K562 treated with DMSO at 1 percent for 24 hours (cell line): ENCODE data around the gene AK9. TPM values are rescaled to one million over a fixed set of nuclear protein-coding genes. Genes with fewer than 3 reads are reported as not detected.

Experiments used
- total RNA-seq: library from RNA; unstranded; fragments of 300-600 nt; gene quantifications from 2 replicates; pipeline ENCODE4 v1.2.3, GENCODE V29; 2022; ENCODE audit warnings: low read depth; ENCODE audit not compliant: insufficient read depth

The AK9 gene
- 1.4 and 5.0 TPM in 2 replicates for total RNA-seq

GRCh38 chr6:109690737-109691621, at the start of gene AK9, which contains the start of gene FIG4:
Gene AK9, minus strand, starts transcription at chr6:109691202. Its CDS starts 15,457 bp downstream, at chr6:109675745.
Gene FIG4, plus strand, starts transcription at chr6:109691296. Its CDS starts 140 bp downstream, at chr6:109691436.

DNA sequence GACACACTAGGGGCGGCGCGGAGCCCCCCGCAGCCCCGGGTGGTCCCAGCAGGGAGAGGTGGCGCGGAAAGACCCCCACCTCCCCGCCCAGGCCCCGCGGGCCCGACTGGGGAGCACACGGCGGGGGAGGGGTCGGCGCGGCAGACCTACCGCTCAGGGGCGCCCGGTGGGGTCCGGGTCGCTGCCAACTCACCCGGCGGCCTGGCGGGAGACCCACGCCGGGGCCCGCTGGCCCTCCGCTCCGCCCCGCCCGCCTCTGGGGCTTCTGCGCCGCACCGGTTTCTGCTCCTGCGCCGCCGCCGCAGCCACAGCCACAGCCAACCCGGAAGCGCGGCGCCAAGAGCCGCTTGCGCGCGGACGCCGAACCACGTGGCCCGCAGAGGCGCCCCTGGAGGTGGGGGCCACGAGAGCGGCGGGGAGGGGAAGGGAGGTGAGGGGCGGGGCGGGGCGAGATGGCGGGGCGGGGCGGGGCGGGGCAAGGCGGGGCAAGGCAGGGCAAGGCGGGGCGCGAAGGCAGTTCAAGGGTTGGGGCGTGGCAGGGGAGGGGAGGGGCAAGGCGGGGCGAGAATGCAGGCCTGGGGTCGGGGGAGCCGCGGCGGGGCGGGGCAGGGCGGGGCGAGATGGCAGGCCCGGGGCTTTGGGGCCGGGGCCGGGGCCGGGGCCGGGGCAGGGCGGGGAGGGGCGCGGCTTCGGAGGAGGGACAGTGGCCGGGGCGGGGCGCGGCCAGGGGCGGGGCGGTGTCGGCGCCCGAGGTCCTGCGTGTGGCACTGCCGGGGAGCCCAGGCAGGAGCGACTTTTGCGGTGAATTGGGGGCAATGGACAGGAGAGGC, 207.9 kb downstream of the AK9 start, which contains the start of gene ZBTB24:
Gene ZBTB24 (minus strand): TSS at position 315 of the 830 bp plus-strand sequence. CDS start 1,193 bp downstream, outside the sequence.

DNA sequence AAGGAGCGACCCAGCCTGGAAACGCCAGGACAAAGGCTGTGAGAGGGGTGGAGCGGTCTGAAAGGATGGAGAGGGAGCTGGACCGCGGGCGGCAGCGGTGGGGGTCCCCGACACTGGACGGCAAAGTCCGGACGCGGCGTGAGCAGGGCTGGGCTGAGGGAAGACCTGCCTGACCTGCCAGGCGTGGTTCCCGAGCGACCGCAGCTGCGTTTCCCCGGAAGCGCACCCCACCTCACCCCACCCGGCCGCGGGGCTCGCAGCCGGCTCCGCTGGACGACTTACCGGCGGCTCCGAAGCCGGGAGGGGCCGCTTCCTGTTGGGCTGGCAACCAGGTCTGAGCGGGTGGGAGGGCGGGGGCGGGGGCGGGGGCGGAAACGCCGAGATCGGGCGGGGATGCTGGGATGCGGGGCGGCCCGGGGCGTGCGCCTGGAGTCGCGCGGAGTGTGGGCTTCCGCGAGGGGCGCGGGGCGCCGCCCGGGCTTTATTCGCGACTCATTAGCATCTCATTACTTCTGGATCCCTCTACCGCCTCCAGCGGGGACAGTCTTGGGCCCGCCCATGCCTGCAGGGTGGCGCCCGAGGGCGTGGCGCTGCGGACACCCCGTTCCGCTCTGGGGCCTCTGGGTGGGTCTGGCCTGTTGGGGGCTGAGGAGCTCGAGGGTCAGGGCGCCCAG, 235.4 kb downstream of the AK9 start, which contains the start of gene MICAL1:
Gene MICAL1 (minus strand): TSS at position 336 of the 674 bp plus-strand sequence. CDS start 1,576 bp downstream, outside the sequence.

Other genes with a start within 250 kb of the AK9 start
- gene MICAL1, start 235.4 kb downstream of the AK9 start, total RNA-seq: 14.9 and 15.2 TPM in 2 replicates
- 3.9 and 4.6 TPM in 2 replicates for gene ZBTB24, start 208.0 kb downstream of the AK9 start, total RNA-seq
- 7.7 and 9.9 TPM in 2 replicates for gene FIG4, start 94 bp upstream of the AK9 start, total RNA-seq